Right lobe of liver (tissue), 4 donors: Measurements from ENCODE around the gene TAF5L.

Experiments
- CTCF ChIP-seq, 4 donors: fragments of 200-600 bp in 3 of 4; fragments of 450-650 bp in 1 of 4; IDR thresholded peaks; one replicate each; pipeline versions ENCODE4 v1.5.1 to v1.8.0; 2016 to 2022; ENCODE audit warnings: antibody characterized with exemption in 4 of 4, mild to moderate bottlenecking in 2 of 4
- POLR2A ChIP-seq: fragments of 450-650 bp; IDR thresholded peaks from one replicate; pipeline ENCODE4 v1.6.1; 2017; ENCODE audit warnings: antibody characterized with exemption, mild to moderate bottlenecking
- donor health status: DM: no; HTN: no; CAD: no.
- donor health status: DM: no; HTN: no; CAD: no.
- donor health status: DM: no; HTN: yes; CAD: no.

GRCh38 chr1:229554886-229555621, 70.9 kb downstream of the TAF5L start:
- TF ChIP-seq CTCF (IDR thresholded peaks at IDR 0.05) (no peak), POLR2A (no peak)
